HepG2 (cell line): ENCODE data around the gene SETD2. TPM values are rescaled to one million over a fixed set of nuclear protein-coding genes. Genes with fewer than 3 reads are reported as not detected.

Source experiments
- ATAC-seq: fragments of 200-7000 bp; cut with Tn5 transposase; 3 replicates; pipeline ENCODE4 v1.9.1; 2020; ENCODE audit warnings: mild to moderate bottlenecking, moderate library complexity
- BruUV-seq: library from RNA; stranded (reverse); fragments of 400-500 nt; replicated peaks from 2 replicates; lab custom pipeline; 2021; lab: Mats Ljungman, UMichigan
- CTCF ChIA-PET: fragments of 300-600 bp; formaldehyde crosslinking; extraction: SDS; loops from one replicate; lab custom pipeline; 2021; ENCODE audit warnings: low total read pairs, inconsistent platforms, low intra/inter-chr PET ratio; lab: Yijun Ruan, JAX
- POLR2A ChIA-PET: fragments of 350-600 bp; sonication (Branson Sonifier 250); formaldehyde crosslinking; loops from one replicate; lab custom pipeline; 2020; ENCODE audit warnings: antibody characterized with exemption, inconsistent platforms; lab: Yijun Ruan, JAX
- DNase-seq: peaks from one replicate; pipeline ENCODE4 v3.0.0-alpha.2; 2015; ENCODE audit warnings: low spot score
- FAIRE-seq: peaks from 3 replicates; lab custom pipeline; 2011; peaks lifted over from hg19 to GRCh38; lab: Jason Lieb, UNC
- H2AFZ ChIP-seq: one replicate; pipeline ENCODE4 v1.6.1; 2011; ENCODE audit warnings: low read length, inconsistent platforms
- H3K27ac ChIP-seq: fragments of 300-600 bp; 3 replicates; pipeline ENCODE4 v1.8.0; 2011; ENCODE audit warnings: mixed run types, mild to moderate bottlenecking, mixed read lengths, low read length, inconsistent platforms; ENCODE audit not compliant: insufficient read depth; ENCODE audit errors: extremely low read length
- H3K27me3 ChIP-seq, 2 experiments: fragments of 200-600 bp in 1 of 2; 2 replicates in 1 of 2; 3 replicates in 1 of 2; pipeline versions ENCODE4 v1.6.0 to v1.8.0; 2011; ENCODE audit warnings: low read length in 2 of 2, mild to moderate bottlenecking in 2 of 2, moderate library complexity in 2 of 2, inconsistent platforms in 1 of 2; ENCODE audit not compliant: insufficient read depth in 2 of 2, control insufficient read depth in 1 of 2
- H3K36me3 ChIP-seq, 2 experiments: fragments of 200-600 bp in 1 of 2; replicated peaks in 1 of 2; 2 replicates in 1 of 2; 3 replicates in 1 of 2; pipeline versions ENCODE4 v1.5.1 to v1.8.0; 2011; ENCODE audit warnings: low read length in 2 of 2, inconsistent platforms in 1 of 2; ENCODE audit not compliant: insufficient read depth in 2 of 2, control insufficient read depth in 1 of 2
- H3K4me1 ChIP-seq: 2 replicates; pipeline ENCODE4 v1.5.1; 2012; ENCODE audit warnings: low read length, inconsistent platforms; ENCODE audit not compliant: insufficient read depth
- H3K4me2 ChIP-seq: 2 replicates; pipeline ENCODE4 v1.6.0; 2011; ENCODE audit warnings: low read depth, low read length, inconsistent platforms
- H3K4me3 ChIP-seq, 3 experiments: fragments of 200-600 bp in 1 of 3; sonication (generic), shearing (Covaris generic) in 1 of 3; replicated peaks in 1 of 3; 2 replicates each; pipeline ENCODE4 v1.5.1; 2011 to 2016; ENCODE audit warnings: low read length in 3 of 3, inconsistent platforms in 2 of 3, low read depth in 2 of 3, mild to moderate bottlenecking in 2 of 3, control low read depth in 1 of 3, mixed read lengths in 1 of 3; ENCODE audit not compliant: insufficient read depth in 1 of 3
- H3K79me2 ChIP-seq: one replicate; pipeline ENCODE4 v1.6.1; 2011; ENCODE audit warnings: low read length, inconsistent platforms; ENCODE audit not compliant: insufficient read depth
- H3K9ac ChIP-seq: 2 replicates; pipeline ENCODE4 v1.6.0; 2011; ENCODE audit warnings: mild to moderate bottlenecking, low read depth, low read length, inconsistent platforms; ENCODE audit not compliant: insufficient read depth
- H3K9me3 ChIP-seq: 2 replicates; pipeline ENCODE4 v1.5.1; 2012; ENCODE audit warnings: mild to moderate bottlenecking, low read length
- H4K20me1 ChIP-seq: 2 replicates; pipeline ENCODE4 v1.6.0; 2011; ENCODE audit warnings: inconsistent platforms, mild to moderate bottlenecking, low read length, moderate library complexity; ENCODE audit not compliant: insufficient read depth
- DNMT3B ChIP-seq: conservative IDR thresholded peaks from 2 replicates; pipeline ENCODE4 v1.6.1; 2016; ENCODE audit warnings: missing biosample characterization, control low read depth
- ETV6 ChIP-seq: sonication (generic); formaldehyde crosslinking; conservative IDR thresholded peaks from 2 replicates; pipeline ENCODE4 v1.4.0; 2020; ENCODE audit warnings: missing genetic modification reagents
- NFE2 ChIP-seq: sonication (generic); formaldehyde crosslinking; IDR thresholded peaks from 2 replicates; pipeline ENCODE4 v1.4.0; 2020; ENCODE audit warnings: missing genetic modification reagents
- RNF2 ChIP-seq: fragments of 450-650 bp; conservative IDR thresholded peaks from 2 replicates; pipeline ENCODE4 v1.6.1; 2016; ENCODE audit warnings: low read depth
- ZFYVE20 ChIP-seq: sonication (generic); formaldehyde crosslinking; IDR thresholded peaks from 2 replicates; pipeline ENCODE4 v1.8.0; 2023; ENCODE audit warnings: low read depth, mild to moderate bottlenecking, moderate library complexity, missing genetic modification reagents, borderline replicate concordance
- ZNF513 ChIP-seq: sonication (generic); formaldehyde crosslinking; conservative IDR thresholded peaks from 2 replicates; pipeline ENCODE4 v1.5.0; 2020; ENCODE audit warnings: missing genetic modification reagents
- ZNF792 ChIP-seq: IDR thresholded peaks from 2 replicates; pipeline ENCODE4 v1.6.1; 2016
- WGBS: methylation state at CpG from one replicate; pipeline ENCODE4 v1.1.6; 2017; ENCODE audit warnings: low lambda C conversion rate; 5-methylcytosine and 5-hydroxymethylcytosine counted together
- in situ Hi-C: cut with HindIII; loops from 2 replicates; pipeline ENCODE4 v1.10.0; 2017; ENCODE audit warnings: low pct_unique_long_range_greater_than_20kb; ENCODE audit not compliant: extremely low pct_ligation_motif_present
- intact Hi-C: fragments of 100-400 bp; cut with micrococcal nuclease; formaldehyde crosslinking; loops from one replicate; pipeline ENCODE4 v1.10.0; 2022; ENCODE audit not compliant: unreplicated experiment
- polyA plus RNA-seq, 8 experiments: library from polyadenylated mRNA; depleted of rRNA in 3 of 8; stranded (reverse) in 7 of 8; unstranded in 1 of 8; fragments of >200 nt; fragmentation: Illumina TruSeq in 4 of 8; extraction: Trizol in 4 of 8; gene quantifications; 2 replicates each; pipeline versions ENCODE4 v1.2.1 to v1.2.3, GENCODE V29; 2011 to 2016; ENCODE audit warnings: low read depth in 4 of 8, missing spikeins in 1 of 8, mixed read lengths in 1 of 8; ENCODE audit not compliant: insufficient read depth in 1 of 8
- total RNA-seq, 5 experiments: library from RNA; depleted of rRNA; stranded (reverse); fragments of >200 nt; fragmentation: Illumina TruSeq; extraction: Trizol; gene quantifications; 2 replicates each; pipeline ENCODE4 v1.2.3, GENCODE V29; 2016; ENCODE audit warnings: low read depth in 1 of 5

Gene SETD2
- total and polyA plus RNA-seq, 2 of the 13 experiments (the other 11 are each of a cell fraction or from before 2014, with no cell fraction given): 14.2 to 24.2 TPM

GRCh38 chr3:47194994-47195393, 31.1 kb upstream of the SETD2 start:
- Histone ChIP-seq H3K4me1 (no peaks in the 10 kb centered on the region), H3K36me3 (no peaks in the 10 kb centered on the region), H3K9ac (no peak overlapping the region), H2AFZ (no peak overlapping the region), H3K9me3 (no peaks in the 10 kb centered on the region), H4K20me1 (no peaks in the 10 kb centered on the region), H3K79me2 (no peaks in the 10 kb centered on the region), H3K27me3 (no peaks in the 10 kb centered on the region), H3K4me3 (no peak overlapping the region), H3K27ac (no peak overlapping the region), H3K4me2 (no peak overlapping the region)
- intact Hi-C loops: no loop called here
- CTCF ChIA-PET: no interaction called here
- WGBS: 96% methylated on average over 2 of the region's 2 CpGs
- TF ChIP-seq DNMT3B (no peak), ETV6 (CRISPR knock-in tag) (no peak), RNF2 (no peak), ZNF513 (CRISPR knock-in tag) (no peak), NFE2 (CRISPR knock-in tag) (no peak)
- in situ Hi-C loops: no loop called here
- ATAC-seq: no peak
- FAIRE-seq: no peak
- DNase-seq: no peak
- no TSS peak for BruUV-seq
- POLR2A ChIA-PET: interaction anchor here (0.7 kb wide), 1 partner anchor 10 kb away, joined by 4 read pairs; no protein-coding TSS in a partner anchor

GRCh38 chr3:47193871-47194859, 30.3 kb upstream of the SETD2 start:
- CTCF ChIA-PET: no interaction called here
- POLR2A ChIA-PET: interaction anchor here (0.7 kb wide), 1 partner anchor 11 kb away, joined by 4 read pairs; no protein-coding TSS in a partner anchor

More at GRCh38 chr3:47193871-47194859, 30.3 kb upstream of the SETD2 start:
- no TSS peak for BruUV-seq
- in situ Hi-C loops: no loop called here
- Histone ChIP-seq H3K4me3 (no peak overlapping the region), H3K79me2 (no peaks in the 10 kb centered on the region), H3K9ac (no peak overlapping the region), H3K27ac (no peak overlapping the region), H3K4me2 (no peak overlapping the region), H3K9me3 (no peaks in the 10 kb centered on the region), H3K27me3 (no peaks in the 10 kb centered on the region), H3K36me3 (no peaks in the 10 kb centered on the region), H4K20me1 (no peaks in the 10 kb centered on the region), H3K4me1 (no peaks in the 10 kb centered on the region), H2AFZ (no peak overlapping the region)
- TF ChIP-seq ZFYVE20 (CRISPR knock-in tag): no peak
- peak; percentile 89 for TF ChIP-seq ZNF792 (CRISPR knock-in tag)
- DNase-seq: no peak
- WGBS: 94% methylated on average over 4 of the region's 4 CpGs
- FAIRE-seq: no peak
- ATAC-seq: no peak
- intact Hi-C loops: no loop called here
